ENCODE results near the gene PACSIN1. TPM values are rescaled to one million over a fixed set of nuclear protein-coding genes. Genes with fewer than 3 reads are reported as not detected.

The PACSIN1 gene
- total and polyA plus RNA-seq, 10 of the 15 experiments (the other 5 are each of a cell fraction or from before 2014, with no cell fraction given), result 0.50 to 9.4 (median 2.8) TPM

- ChIA-PET CTCF (interaction anchor here (0.5 kb wide), 1 partner anchor 367 kb away, joined by 5 read pairs; no protein-coding TSS in a partner anchor), POLR2A (interaction anchor here (0.9 kb wide), 1 partner anchor 13 kb away, joined by 3 read pairs; no protein-coding TSS in a partner anchor), SMC1A (ENCODE audit: uncharacterized antibody, unreplicated experiment) (interaction anchor here (1.0 kb wide), 1 partner anchor 73 kb away, joined by 4 read pairs; no protein-coding TSS in a partner anchor), RAD21 (ENCODE audit: unreplicated experiment) (interaction anchor here (1.2 kb wide), 1 partner anchor 75 kb away, joined by 6 read pairs; no protein-coding TSS in a partner anchor)
- H3K27me3 ChIP-seq (replicated peaks in 1 of 2; ENCODE audit: control insufficient read depth in 2 of 2, insufficient read depth in 2 of 2, low read length in 1 of 2), result no peaks in the 10 kb centered on the region; a peak in 1 of 4 replicates
- TF ChIP-seq MYC (IDR thresholded peaks at IDR 0.05; ENCODE audit: insufficient read depth, insufficient read length, insufficient replicate concordance, low read length, severe bottlenecking), result no peak
- no peak for TF ChIP-seq CEBPZ (IDR thresholded peaks at IDR 0.05; ENCODE audit: low read depth, low read length)
- no peak for TF ChIP-seq BHLHE40 (IDR thresholded peaks at IDR 0.05; ENCODE audit: borderline replicate concordance in 1 of 2, low read depth in 2 of 2, low read length in 1 of 2)
- no peak for TF ChIP-seq CHD1 (IDR thresholded peaks at IDR 0.05; ENCODE audit: low read depth, low read length)
- no peak for TF ChIP-seq NFIC (IDR thresholded peaks at IDR 0.05; ENCODE audit: low read depth, low read length)
- H3K27ac ChIP-seq (ENCODE audit: control insufficient read depth, insufficient read depth), result no peak overlapping the region
- in situ Hi-C loops (cut with MboI) (no loop called here), intact Hi-C loops (cut with micrococcal nuclease; ENCODE audit: unreplicated experiment) (no loop called here)
- no peak overlapping the region for H3K4me3 ChIP-seq
- no peaks in the 10 kb centered on the region for H3K36me3 ChIP-seq (ENCODE audit: control insufficient read depth in 2 of 2, insufficient read depth in 2 of 2, low read length in 1 of 2)
- DNase-seq (ENCODE audit: low read depth, low spot score) (no peak), FAIRE-seq (no peak), ATAC-seq (no peak)
- no peaks in the 10 kb centered on the region for H4K20me1 ChIP-seq (ENCODE audit: control insufficient read depth, insufficient read depth)
- WGBS (ENCODE audit: insufficient coverage, insufficient replicate concordance, low lambda C conversion rate, missing lambda C conversion rate), result 45% methylated on average over 11 of the region's 11 CpGs
- H3K9me3 ChIP-seq (replicated peaks; ENCODE audit: control insufficient read depth, insufficient read depth, low read length), result no peaks in the 10 kb centered on the region
- no TSS peak for BruUV-seq (replicated peaks)
- H3K9ac ChIP-seq (ENCODE audit: control insufficient read depth, insufficient read depth, low read length), result no peak overlapping the region
- no peak overlapping the region for H2AFZ ChIP-seq (ENCODE audit: control insufficient read depth, low read depth, low read length)
- H3K79me2 ChIP-seq (ENCODE audit: control insufficient read depth, insufficient read depth, low read length), result no peaks in the 10 kb centered on the region
- H3K4me2 ChIP-seq (ENCODE audit: control insufficient read depth, insufficient read depth), result no peak overlapping the region
- H3K4me1 ChIP-seq (ENCODE audit: control insufficient read depth, insufficient read depth, low read length), result no peaks in the 10 kb centered on the region
These were observed 69.8 kb downstream of the PACSIN1 start for GRCh38 chr6:34535646-34536045.

All from GM12878 (cell line).